ENCODE measurements around the gene DTX3L. TPM values are rescaled to one million over a fixed set of nuclear protein-coding genes. Genes with fewer than 3 reads are reported as not detected.

DTX3L gene
- total and polyA plus RNA-seq, 7 donors = 3.1 to 26.6 (median 11.5) TPM

- no peak for DNase-seq
- 80 to 84% (median 82%) methylated on average over 7 of the region's 7 CpGs for WGBS, 3 donors
Observed at GRCh38 chr3:122609798-122610559, 45.8 kb downstream of the DTX3L start.

GRCh38 chr3:122612696-122613095 is 48.6 kb downstream of the DTX3L start:
- DNase-seq (no peak), ATAC-seq (no peak)
- no peaks in the 10 kb centered on the region for H3K4me1 ChIP-seq
- no peak overlapping the region for H3K27ac ChIP-seq
- no peak for TF ChIP-seq CTCF (IDR thresholded peaks at IDR 0.05)
- intact Hi-C loops (cut with DNase I) = no loop called here
- H3K36me3 ChIP-seq (ENCODE audit: insufficient read depth in 1 of 2, low read depth in 1 of 2) = no peaks in the 10 kb centered on the region
- no peaks in the 10 kb centered on the region for H3K27me3 ChIP-seq (ENCODE audit: insufficient read depth in 3 of 3, low read length in 2 of 3)
- 96 to 99% (median 96%) methylated on average over 5 of the region's 5 CpGs for WGBS, 3 donors
- no peak overlapping the region for H3K4me3 ChIP-seq
- H3K9me3 ChIP-seq = no peaks in the 10 kb centered on the region

More at GRCh38 chr3:122609798-122610559, 45.8 kb downstream of the DTX3L start:
- Histone ChIP-seq H3K27me3 (ENCODE audit: insufficient read depth in 3 of 3, low read length in 2 of 3) (no peaks in the 10 kb centered on the region), H3K27ac (no peak overlapping the region), H3K4me1 (no peaks in the 10 kb centered on the region), H3K36me3 (ENCODE audit: insufficient read depth in 1 of 2, low read depth in 1 of 2) (no peaks in the 10 kb centered on the region), H3K4me3 (no peak overlapping the region), H3K9me3 (no peaks in the 10 kb centered on the region)
- intact Hi-C loops (cut with DNase I) = no loop called here
- no peak for TF ChIP-seq CTCF (IDR thresholded peaks at IDR 0.05)
- ATAC-seq = no peak

GRCh38 chr3:122615303-122615702 is 51.2 kb downstream of the DTX3L start:
- Histone ChIP-seq H3K27me3 (ENCODE audit: insufficient read depth in 3 of 3, low read length in 2 of 3) (no peaks in the 10 kb centered on the region), H3K9me3 (no peaks in the 10 kb centered on the region), H3K36me3 (ENCODE audit: insufficient read depth in 1 of 2, low read depth in 1 of 2) (no peaks in the 10 kb centered on the region), H3K4me3 (no peak overlapping the region), H3K27ac (no peak overlapping the region), H3K4me1 (no peaks in the 10 kb centered on the region)
- DNase-seq (no peak), ATAC-seq (no peak)
- WGBS, 3 donors = 51 to 55% (median 55%) methylated on average over 3 of the region's 3 CpGs
- no peak for TF ChIP-seq CTCF (IDR thresholded peaks at IDR 0.05)
- intact Hi-C loops (cut with DNase I) = no loop called here

GRCh38 chr3:122618614-122619013 is 54.5 kb downstream of the DTX3L start:
- Histone ChIP-seq H3K27ac (no peak overlapping the region), H3K9me3 (no peaks in the 10 kb centered on the region), H3K4me1 (no peaks in the 10 kb centered on the region), H3K27me3 (ENCODE audit: insufficient read depth in 3 of 3, low read length in 2 of 3) (no peaks in the 10 kb centered on the region), H3K4me3 (no peak overlapping the region), H3K36me3 (ENCODE audit: insufficient read depth in 1 of 2, low read depth in 1 of 2) (no peaks in the 10 kb centered on the region)
- no peak for TF ChIP-seq CTCF (IDR thresholded peaks at IDR 0.05)
- ATAC-seq (no peak), DNase-seq (no peak)
- 61 to 75% (median 74%) methylated on average over 3 of the region's 3 CpGs for WGBS, 3 donors
- intact Hi-C loops (cut with DNase I) = no loop called here

GRCh38 chr3:122619040-122619439 is 54.9 kb downstream of the DTX3L start:
- TF ChIP-seq CTCF (IDR thresholded peaks at IDR 0.05) = no peak
- no peak overlapping the region for H3K4me3 ChIP-seq
- no peaks in the 10 kb centered on the region for H3K4me1 ChIP-seq
- 63 to 78% (median 66%) methylated on average over 4 of the region's 4 CpGs for WGBS, 3 donors
- no peaks in the 10 kb centered on the region for H3K27me3 ChIP-seq (ENCODE audit: insufficient read depth in 3 of 3, low read length in 2 of 3)
- no peak overlapping the region for H3K27ac ChIP-seq
- DNase-seq (no peak), ATAC-seq (no peak)
- intact Hi-C loops (cut with DNase I) = no loop called here
- no peaks in the 10 kb centered on the region for H3K36me3 ChIP-seq (ENCODE audit: insufficient read depth in 1 of 2, low read depth in 1 of 2)
- no peaks in the 10 kb centered on the region for H3K9me3 ChIP-seq

Data from psoas muscle (tissue), 8 donors.